PFSK-1 (cell line): ENCODE results near the gene DSTN.

ENCODE experiments used
- POLR2AphosphoS5 ChIP-seq: IDR thresholded peaks from 2 replicates; pipeline ENCODE4 v1.6.1; 2012; ENCODE audit warnings: low read depth, mild to moderate bottlenecking, control low read depth, low read length, moderate library complexity
- REST ChIP-seq, 2 experiments: IDR thresholded peaks; 2 replicates each; pipeline versions ENCODE4 v1.6.1 to v1.8.0; 2011 to 2012; ENCODE audit warnings: low read depth in 2 of 2, low read length in 2 of 2, control low read depth in 1 of 2, inconsistent platforms in 1 of 2, mild to moderate bottlenecking in 1 of 2, moderate library complexity in 1 of 2; ENCODE audit not compliant: insufficient read depth in 1 of 2
- TAF1 ChIP-seq: IDR thresholded peaks from 2 replicates; pipeline ENCODE4 v1.6.1; 2012; ENCODE audit warnings: low read length, control low read depth, borderline replicate concordance; ENCODE audit not compliant: insufficient read depth

GRCh38 chr20:17657079-17657825 lies 87.4 kb downstream of the DSTN start:
- TF ChIP-seq REST (IDR thresholded peaks at IDR 0.05; ENCODE audit: insufficient read depth in 1 of 2, low read depth in 2 of 2, low read length in 2 of 2), result no peak
- no peak for TF ChIP-seq POLR2AphosphoS5
- no peak for TF ChIP-seq TAF1
